ENCODE data around the gene LRRFIP2.
A peak's percentile ranks its signal among the peaks of the same experiment; 100 is the strongest.
"Not testable (repeated sequence)": the region's sequence is repeated elsewhere in the genome, so short reads cannot be mapped to it uniquely, and the experiment has no call there.

Gene LRRFIP2
- 40.2 to 49.0 (median 44.3) reads per million in 4 donors for total RNA-seq

- peak in 1 of 5 donors; percentile 71 for DNase-seq
Measured at GRCh38 chr3:37174532-37175126, at the start of gene LRRFIP2. Gene LRRFIP2 (minus strand): TSS chr3:37174582. CDS start chr3:37148983, 25,599 bp downstream.

- DNase-seq, result no peak
Measured at GRCh38 chr3:37223576-37223975, 49.2 kb upstream of the LRRFIP2 start.

DNA sequence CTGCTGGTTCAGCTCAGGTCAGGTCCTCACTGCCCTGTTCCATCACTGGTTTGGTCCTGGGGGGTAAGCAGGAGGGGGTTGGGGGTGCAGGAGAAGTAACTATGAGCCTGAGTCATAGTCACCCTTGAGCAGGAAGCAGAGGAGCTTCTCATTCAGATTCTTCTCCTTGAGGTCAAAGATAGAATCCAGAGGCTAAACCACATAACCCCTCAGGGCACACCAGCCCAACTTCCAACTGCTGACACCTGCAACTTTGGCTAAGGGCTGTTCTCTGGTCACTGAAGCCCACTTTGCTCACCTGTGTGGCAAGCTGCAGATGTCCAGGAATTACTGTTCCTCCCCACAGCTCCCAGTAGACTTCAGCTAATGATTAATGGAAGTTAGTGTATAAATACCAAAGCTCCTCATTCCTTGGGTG is 48.8 kb upstream of the LRRFIP2 start:
- DNase-seq, result peak in 1 of 5 donors; percentile 10

DNA sequence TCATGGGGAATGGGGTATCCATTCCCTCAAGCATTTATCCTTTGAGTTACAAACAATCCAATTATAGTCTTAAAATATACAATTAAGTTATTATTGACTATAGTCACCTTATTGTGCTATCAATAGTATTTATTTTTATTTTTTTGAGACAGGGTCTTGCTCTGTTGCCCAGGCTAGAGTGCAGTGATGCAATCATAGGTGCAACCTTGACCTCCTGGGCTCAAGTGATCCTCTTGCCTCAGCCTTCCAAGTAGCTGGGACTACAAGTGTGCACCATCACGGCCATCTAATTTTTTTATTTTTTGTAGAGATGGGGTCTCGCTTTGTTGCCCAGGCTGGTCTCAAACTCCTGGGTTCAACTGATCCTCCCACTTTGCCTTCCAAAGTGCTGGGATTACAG is 48.2 kb upstream of the LRRFIP2 start:
- not testable (repeated sequence) for DNase-seq

DNA sequence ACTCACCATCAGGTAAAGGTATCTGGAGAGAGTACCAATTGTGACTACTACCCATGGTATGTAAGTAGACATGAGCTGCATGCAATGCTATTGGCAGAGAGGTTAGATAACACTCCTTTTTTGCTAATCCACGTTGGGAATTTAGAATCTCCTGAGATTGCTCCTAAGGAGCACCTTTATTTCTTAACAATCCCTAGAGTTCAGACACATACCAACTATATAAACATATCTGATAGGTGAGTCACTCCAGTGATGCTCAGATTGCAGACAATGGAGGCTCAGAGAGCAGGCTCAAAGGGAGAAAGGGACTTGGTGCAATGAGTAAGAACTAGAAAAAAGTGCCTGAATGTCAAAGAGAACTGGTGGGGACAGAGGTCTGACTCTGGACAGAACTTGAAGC is 47.0 kb upstream of the LRRFIP2 start:
- DNase-seq, result no peak

GRCh38 chr3:37219266-37219665 is 44.9 kb upstream of the LRRFIP2 start:
- DNase-seq, result no peak

- DNase-seq, result no peak
Measured at GRCh38 chr3:37218206-37218605, 43.8 kb upstream of the LRRFIP2 start.

- DNase-seq, result peak in 3 of 5 donors; percentile 4 to 29 (median 12)
Measured at GRCh38 chr3:37217098-37217849, 42.9 kb upstream of the LRRFIP2 start.

DNA sequence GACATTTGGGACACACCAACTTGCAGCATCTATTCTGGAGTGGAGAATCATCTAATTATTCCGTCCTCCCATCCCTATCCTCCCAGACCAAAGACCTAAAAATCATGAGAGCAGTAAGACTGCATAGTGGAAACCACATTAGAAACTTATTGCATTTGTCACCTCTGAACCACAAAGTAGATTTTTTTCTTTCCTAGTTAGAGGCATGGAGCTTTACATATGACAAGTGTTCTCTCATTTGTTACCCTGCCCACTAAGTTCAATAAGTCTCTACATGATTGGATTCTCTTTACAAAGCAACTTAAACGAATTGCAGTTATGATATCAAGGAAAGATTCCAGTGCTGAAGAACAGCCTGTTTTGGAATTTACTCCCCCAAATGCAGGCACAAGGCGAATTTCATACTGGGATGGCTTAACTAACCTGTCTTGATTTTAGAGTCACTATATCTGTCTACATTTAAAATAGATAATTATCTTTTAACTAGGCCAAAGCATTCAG is 42.3 kb upstream of the LRRFIP2 start:
- peak in 1 of 5 donors; percentile 25 for DNase-seq

DNA sequence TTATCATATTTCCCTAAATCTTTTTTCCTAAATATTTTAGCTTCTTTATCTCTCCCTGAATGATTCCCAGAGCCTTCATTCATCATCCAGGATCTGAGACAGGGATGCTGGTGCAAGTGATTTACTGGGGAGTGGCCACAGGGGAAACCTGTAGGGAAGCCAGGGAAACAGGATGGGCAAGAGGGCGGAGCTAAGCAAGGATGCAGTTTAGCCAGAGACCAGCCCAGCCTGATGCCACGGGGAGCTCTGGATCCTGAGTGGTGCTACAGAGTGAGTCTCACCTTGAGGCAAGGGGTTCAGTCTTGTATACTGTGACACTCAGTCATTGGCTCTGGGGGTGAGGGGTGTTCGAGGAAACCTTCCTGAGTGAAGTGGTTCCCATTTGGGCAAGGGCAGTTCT is 39.7 kb upstream of the LRRFIP2 start:
- no peak for DNase-seq

- DNase-seq, result no peak
Measured at GRCh38 chr3:37210230-37210629, 35.8 kb upstream of the LRRFIP2 start.

DNA sequence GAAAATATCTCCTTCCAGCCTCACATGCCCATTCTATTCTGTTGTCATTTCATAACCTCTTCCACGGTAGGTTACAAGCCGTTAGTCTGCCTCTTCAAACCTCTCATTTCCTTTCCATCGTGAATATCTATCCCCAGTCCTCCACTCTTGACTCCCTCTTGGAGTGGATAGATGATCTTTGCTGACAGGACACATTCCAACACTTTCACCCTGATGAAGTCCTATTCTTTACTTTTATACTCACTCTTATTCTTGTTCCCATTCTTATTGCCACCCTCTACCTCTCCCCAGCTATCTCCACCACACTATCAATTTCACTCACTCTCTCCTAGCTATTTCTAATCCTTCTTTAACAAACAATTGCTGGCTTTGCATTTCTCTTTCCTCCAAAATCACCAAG is 34.2 kb upstream of the LRRFIP2 start:
- DNase-seq, result not testable (repeated sequence)

- not testable (repeated sequence) for DNase-seq
Measured at GRCh38 chr3:37208008-37208407, 33.6 kb upstream of the LRRFIP2 start.

DNA sequence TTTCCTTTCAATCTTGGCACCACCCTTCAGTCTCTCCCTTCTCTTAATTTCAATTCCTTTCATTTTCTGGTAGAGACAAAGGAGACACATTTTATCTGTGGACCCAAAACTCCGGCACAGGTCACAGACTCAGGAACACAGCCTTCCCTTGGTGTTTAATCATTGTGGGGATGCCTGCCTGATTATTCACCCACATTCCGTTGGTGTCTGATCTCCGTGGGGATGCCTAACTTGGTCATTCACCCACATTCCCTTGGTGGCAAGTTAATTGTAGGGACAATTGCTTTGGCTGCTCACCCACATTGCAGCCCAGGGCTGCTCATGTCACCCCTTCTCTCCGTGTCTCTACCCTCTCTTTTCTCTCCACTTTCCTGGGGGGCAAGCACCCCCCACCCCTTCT is 31.7 kb upstream of the LRRFIP2 start:
- DNase-seq, result not testable (repeated sequence)

DNA sequence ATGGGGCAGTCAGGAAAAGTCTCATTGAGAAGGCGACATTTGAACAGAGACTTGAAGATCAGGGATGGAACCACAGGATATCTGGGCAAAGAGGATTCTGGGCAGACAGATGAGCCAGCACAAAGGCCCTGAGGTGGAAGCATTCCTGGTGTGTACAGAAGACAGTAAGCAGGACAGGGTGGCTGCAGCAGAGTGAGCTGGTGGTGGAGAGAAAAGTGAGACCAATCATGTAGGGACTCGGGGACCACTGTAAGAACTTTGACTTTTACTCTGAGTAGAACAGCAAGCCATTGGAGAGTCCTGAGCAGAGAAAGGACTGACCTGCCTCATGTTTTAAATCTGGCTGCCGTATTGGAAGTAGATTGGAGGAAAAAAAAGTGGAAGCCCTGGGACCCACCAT is 29.9 kb upstream of the LRRFIP2 start:
- no peak for DNase-seq

DNA sequence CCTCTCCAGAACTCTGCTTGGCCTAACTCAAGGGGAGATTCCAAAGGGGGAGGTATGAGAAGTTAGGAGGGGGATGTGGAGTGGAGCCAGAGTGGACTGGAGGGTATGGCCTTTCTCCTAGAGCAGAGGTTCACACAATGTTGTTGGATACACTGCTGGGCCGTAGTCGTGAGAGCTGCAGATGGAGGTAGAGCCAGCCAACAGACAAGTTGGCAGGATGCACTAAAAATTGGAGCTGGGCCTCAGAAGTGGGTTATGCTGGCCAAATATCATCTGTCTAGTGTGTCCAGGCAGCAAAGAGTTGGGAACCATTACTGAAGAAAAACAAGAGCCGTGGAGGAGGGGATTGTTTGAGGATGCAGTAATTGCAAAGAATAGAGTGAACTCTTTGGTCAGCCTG is 27.7 kb upstream of the LRRFIP2 start:
- DNase-seq, result no peak

GRCh38 chr3:37200141-37200540 is 25.8 kb upstream of the LRRFIP2 start:
- no peak for DNase-seq

DNA sequence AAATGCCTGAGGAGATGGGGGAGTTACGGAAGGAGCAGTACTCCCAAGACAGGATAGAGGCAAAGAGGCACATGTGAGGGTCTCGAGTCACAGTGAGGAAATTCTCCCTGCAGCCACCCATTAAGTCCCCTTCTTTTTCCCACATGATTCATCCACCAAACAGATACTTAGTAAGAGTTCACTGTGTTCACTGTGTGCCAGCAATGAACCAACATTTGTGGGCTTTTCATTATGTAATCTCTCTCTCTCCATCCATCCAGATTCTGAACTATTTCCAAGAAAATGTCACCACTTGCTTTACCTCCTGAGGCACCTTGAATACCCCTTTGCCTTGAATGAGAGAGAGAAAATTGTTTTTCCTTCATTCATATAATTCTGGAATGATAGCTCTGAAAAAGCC is 24.6 kb upstream of the LRRFIP2 start:
- DNase-seq, result no peak

- no peak for DNase-seq
Measured at GRCh38 chr3:37198547-37198946, 24.2 kb upstream of the LRRFIP2 start.

- DNase-seq, result no peak
Measured at GRCh38 chr3:37197810-37198371, 23.5 kb upstream of the LRRFIP2 start.

- DNase-seq, result no peak
Measured at GRCh38 chr3:37194533-37194932, 20.2 kb upstream of the LRRFIP2 start.

DNA sequence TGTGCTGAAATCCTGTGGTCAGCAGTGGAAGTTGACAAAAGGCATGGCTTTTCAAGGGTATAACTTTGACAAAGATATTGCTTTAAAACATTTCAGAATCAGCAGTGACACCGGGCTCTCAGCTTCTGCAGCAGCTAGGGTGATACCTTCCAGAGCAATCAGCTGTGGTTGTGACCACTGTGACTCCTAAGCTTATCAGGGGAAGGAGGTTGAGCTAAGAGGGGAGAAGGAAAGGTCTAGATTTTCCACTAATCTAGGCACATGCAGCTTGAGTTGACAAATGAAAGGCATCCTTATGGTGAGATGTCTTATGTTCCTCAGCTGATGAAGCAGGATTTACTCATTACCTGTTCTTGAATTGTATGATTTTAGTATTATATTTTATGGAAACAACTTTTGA is 16.3 kb upstream of the LRRFIP2 start:
- DNase-seq, result no peak

DNA sequence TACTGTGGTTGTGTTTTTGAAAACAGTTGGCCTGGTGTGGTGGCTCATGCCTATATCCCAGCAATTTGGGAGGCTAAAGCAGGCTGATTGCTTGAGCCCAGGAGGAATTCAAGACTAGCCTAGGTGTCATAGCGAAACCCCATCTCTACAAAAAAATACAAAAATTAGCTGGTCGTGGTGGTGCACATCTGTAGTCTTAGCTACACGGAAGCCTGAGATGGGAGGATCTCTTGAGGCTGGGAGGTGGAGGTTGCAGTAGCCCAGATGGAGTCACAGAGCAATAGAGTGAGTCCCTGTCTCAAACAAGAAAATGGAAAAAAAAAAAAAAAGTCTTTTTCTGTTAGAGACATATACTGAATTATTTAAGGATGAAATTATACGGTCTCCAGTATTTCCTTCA is 14.7 kb upstream of the LRRFIP2 start:
- DNase-seq, result no peak

DNA sequence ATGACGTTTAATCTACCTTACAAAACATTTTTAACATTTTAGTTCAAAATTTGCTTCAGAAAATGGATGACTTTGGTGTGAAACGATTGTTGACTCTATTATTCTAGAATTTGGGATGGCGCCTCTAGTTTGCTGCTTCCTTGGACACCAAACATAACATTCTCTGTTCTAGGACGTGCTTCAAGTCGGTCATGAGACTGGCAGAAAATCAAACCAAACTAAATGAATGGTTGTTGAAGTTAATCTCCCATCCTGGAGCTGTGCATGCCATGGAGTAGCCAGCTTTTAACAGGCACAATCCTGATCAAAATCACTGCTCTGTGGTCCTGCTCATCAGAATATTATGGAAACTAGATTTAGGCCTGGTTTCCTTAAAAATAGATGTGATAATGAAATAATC is 9.6 kb upstream of the LRRFIP2 start:
- no peak for DNase-seq
